ENCODE results near the gene TBP.
"Not testable (repeated sequence)": the region's sequence is repeated elsewhere in the genome, so short reads cannot be mapped to it uniquely, and the experiment has no call there.

The TBP gene

GRCh38 chr6:170554013-170554795 is at the start of gene TBP:
TBP (plus strand) TSS chr6:170554369; CDS start chr6:170557030, 2,661 bp downstream.
- TF ChIP-seq ZNF274 (IDR thresholded peaks at IDR 0.05; ENCODE audit: low read depth, low read length): no peak
- H3K4me3 ChIP-seq (ENCODE audit: low read length): peak within 1 kb of the TSS; percentile 99

- no peak for TF ChIP-seq ZNF274 (IDR thresholded peaks at IDR 0.05; ENCODE audit: low read depth, low read length)
Measured at GRCh38 chr6:170504479-170504878, 49.7 kb upstream of the TBP start.

GRCh38 chr6:170505306-170505705 is 48.9 kb upstream of the TBP start:
- no peak for TF ChIP-seq ZNF274 (IDR thresholded peaks at IDR 0.05; ENCODE audit: low read depth, low read length)
- H3K4me3 ChIP-seq (ENCODE audit: low read length): no peak overlapping the region

More at GRCh38 chr6:170504479-170504878, 49.7 kb upstream of the TBP start:
- no peak overlapping the region for H3K4me3 ChIP-seq (ENCODE audit: low read length)

GRCh38 chr6:170506446-170506845 is 47.7 kb upstream of the TBP start:
- no peak overlapping the region for H3K4me3 ChIP-seq (ENCODE audit: low read length)
- TF ChIP-seq ZNF274 (IDR thresholded peaks at IDR 0.05; ENCODE audit: low read depth, low read length): no peak

GRCh38 chr6:170507728-170508127 is 46.4 kb upstream of the TBP start:
- H3K4me3 ChIP-seq (ENCODE audit: low read length): not testable (repeated sequence)

- not testable (repeated sequence) for H3K4me3 ChIP-seq (ENCODE audit: low read length)
Measured at GRCh38 chr6:170508275-170508674, 45.9 kb upstream of the TBP start.

GRCh38 chr6:170508892-170509722 is 45.1 kb upstream of the TBP start:
- not testable (repeated sequence) for H3K4me3 ChIP-seq (ENCODE audit: low read length)

GRCh38 chr6:170509723-170510018 is 44.5 kb upstream of the TBP start:
- TF ChIP-seq ZNF274 (IDR thresholded peaks at IDR 0.05; ENCODE audit: low read depth, low read length): no peak
- H3K4me3 ChIP-seq (ENCODE audit: low read length): no peak overlapping the region

- TF ChIP-seq ZNF274 (IDR thresholded peaks at IDR 0.05; ENCODE audit: low read depth, low read length): no peak
- no peak overlapping the region for H3K4me3 ChIP-seq (ENCODE audit: low read length)
Measured at GRCh38 chr6:170510631-170511030, 43.5 kb upstream of the TBP start.

- H3K4me3 ChIP-seq (ENCODE audit: low read length): no peak overlapping the region
- no peak for TF ChIP-seq ZNF274 (IDR thresholded peaks at IDR 0.05; ENCODE audit: low read depth, low read length)
Measured at GRCh38 chr6:170512249-170512648, 41.9 kb upstream of the TBP start.

GRCh38 chr6:170514908-170515307 is 39.3 kb upstream of the TBP start:
- no peak overlapping the region for H3K4me3 ChIP-seq (ENCODE audit: low read length)
- no peak for TF ChIP-seq ZNF274 (IDR thresholded peaks at IDR 0.05; ENCODE audit: low read depth, low read length)

- H3K4me3 ChIP-seq (ENCODE audit: low read length): no peak overlapping the region
- no peak for TF ChIP-seq ZNF274 (IDR thresholded peaks at IDR 0.05; ENCODE audit: low read depth, low read length)
Measured at GRCh38 chr6:170516783-170517616, 37.2 kb upstream of the TBP start.

- TF ChIP-seq ZNF274 (IDR thresholded peaks at IDR 0.05; ENCODE audit: low read depth, low read length): no peak
- no peak overlapping the region for H3K4me3 ChIP-seq (ENCODE audit: low read length)
Measured at GRCh38 chr6:170522565-170523183, 31.5 kb upstream of the TBP start.

Measured in GM08714 (cell line).